ENCODE data around the gene PTPRA. TPM values are rescaled to one million over a fixed set of nuclear protein-coding genes. Genes with fewer than 3 reads are reported as not detected.

The PTPRA gene
- total RNA-seq, 2 experiments from 2014 or later = 33.3 to 47.2 TPM

DNA sequence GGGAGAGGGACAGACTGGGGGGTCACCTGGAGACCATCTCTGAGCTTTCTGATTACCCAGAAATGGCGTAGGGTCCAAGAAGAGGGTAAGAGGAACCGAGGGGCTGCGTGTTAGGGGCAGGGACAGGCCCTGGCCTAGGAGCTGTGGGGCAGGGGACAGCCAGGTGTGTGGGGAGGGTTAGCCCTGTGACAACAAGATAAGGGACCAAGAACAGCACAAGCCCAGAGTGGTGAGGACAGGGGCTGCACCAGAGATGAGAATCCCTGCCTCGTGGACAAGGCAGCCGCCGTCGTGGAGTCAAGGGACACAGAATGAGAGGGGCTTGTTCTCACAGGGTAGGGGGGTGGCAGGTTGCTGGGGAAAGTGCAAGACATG lies 211.7 kb downstream of the PTPRA start:
- intact Hi-C loops (cut with micrococcal nuclease; ENCODE audit: unreplicated experiment) = no loop called here
- ChIA-PET CTCF (ENCODE audit: unreplicated experiment) (no interaction called here), POLR2A (no interaction called here)

DNA sequence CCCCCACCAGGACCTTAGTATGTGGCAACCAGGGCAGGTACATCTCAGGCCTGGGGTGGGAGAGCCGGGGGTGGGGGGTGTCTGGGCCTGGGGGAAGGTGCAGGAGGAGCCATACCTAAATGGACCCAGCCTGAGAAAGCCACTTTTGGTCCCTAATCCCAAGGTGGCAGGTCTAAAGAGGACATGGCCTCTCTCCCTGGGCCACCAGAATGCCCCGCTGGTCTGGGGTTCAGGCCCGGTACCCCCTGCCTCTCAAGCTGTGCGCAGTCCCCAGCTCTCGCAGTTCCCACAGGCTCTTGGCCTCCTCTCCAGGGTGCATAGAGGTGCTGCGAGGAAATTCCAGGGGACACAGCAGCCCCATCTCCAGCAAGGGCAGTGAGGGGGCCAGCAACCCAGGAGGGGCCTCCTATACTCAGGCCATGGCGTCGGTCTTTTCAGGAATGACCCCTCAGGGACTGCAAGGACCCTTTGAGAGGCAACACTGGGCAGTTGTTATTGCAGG lies 212.3 kb downstream of the PTPRA start:
- H3K79me2 ChIP-seq (ENCODE audit: insufficient read depth, low read depth, low read length) = no peaks in the 10 kb centered on the region
- H4K20me1 ChIP-seq (ENCODE audit: insufficient read depth, low read length) = no peaks in the 10 kb centered on the region
- intact Hi-C loops (cut with micrococcal nuclease; ENCODE audit: unreplicated experiment) = no loop called here
- ChIA-PET POLR2A (no interaction called here), CTCF (ENCODE audit: unreplicated experiment) (no interaction called here)
- H3K27ac ChIP-seq (ENCODE audit: low read depth, low read length, poor library complexity, severe bottlenecking) = no peak overlapping the region
- H3K4me2 ChIP-seq (ENCODE audit: low read length) = no peak overlapping the region
- H3K9me2 ChIP-seq (ENCODE audit: insufficient read depth, low read length) = no peaks in the 10 kb centered on the region
- no peaks in the 10 kb centered on the region for H3K9me3 ChIP-seq (ENCODE audit: low read length)
- H3K4me1 ChIP-seq (ENCODE audit: insufficient read depth, low read length, poor library complexity, severe bottlenecking) = peaks cover 5% of the 10 kb centered on the region
- TF ChIP-seq EZH2phosphoT487 (IDR thresholded peaks at IDR 0.05; ENCODE audit: borderline replicate concordance, low read depth, low read length) = no peak
- TF ChIP-seq, protein P1, sequence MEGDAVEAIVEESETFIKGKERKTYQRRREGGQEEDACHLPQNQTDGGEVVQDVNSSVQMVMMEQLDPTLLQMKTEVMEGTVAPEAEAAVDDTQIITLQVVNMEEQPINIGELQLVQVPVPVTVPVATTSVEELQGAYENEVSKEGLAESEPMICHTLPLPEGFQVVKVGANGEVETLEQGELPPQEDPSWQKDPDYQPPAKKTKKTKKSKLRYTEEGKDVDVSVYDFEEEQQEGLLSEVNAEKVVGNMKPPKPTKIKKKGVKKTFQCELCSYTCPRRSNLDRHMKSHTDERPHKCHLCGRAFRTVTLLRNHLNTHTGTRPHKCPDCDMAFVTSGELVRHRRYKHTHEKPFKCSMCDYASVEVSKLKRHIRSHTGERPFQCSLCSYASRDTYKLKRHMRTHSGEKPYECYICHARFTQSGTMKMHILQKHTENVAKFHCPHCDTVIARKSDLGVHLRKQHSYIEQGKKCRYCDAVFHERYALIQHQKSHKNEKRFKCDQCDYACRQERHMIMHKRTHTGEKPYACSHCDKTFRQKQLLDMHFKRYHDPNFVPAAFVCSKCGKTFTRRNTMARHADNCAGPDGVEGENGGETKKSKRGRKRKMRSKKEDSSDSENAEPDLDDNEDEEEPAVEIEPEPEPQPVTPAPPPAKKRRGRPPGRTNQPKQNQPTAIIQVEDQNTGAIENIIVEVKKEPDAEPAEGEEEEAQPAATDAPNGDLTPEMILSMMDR (conservative IDR thresholded peaks at IDR 0.05; ENCODE audit: low read length) = no peak
- no TSS peak for BruUV-seq (replicated peaks)
- no peak for DNase-seq (ENCODE audit: low spot score)
- H3K4me3 ChIP-seq (ENCODE audit: low read depth, low read length, poor library complexity, severe bottlenecking) = no peak overlapping the region
- H3K36me3 ChIP-seq (ENCODE audit: insufficient read depth, low read length) = no peaks in the 10 kb centered on the region
- no peak overlapping the region for H2AFZ ChIP-seq (ENCODE audit: low read length)

More for the DNA sequence above, 211.7 kb downstream of the PTPRA start:
- TF ChIP-seq, protein P1 (conservative IDR thresholded peaks at IDR 0.05; ENCODE audit: low read length) = no peak
- no peak for TF ChIP-seq EZH2phosphoT487 (IDR thresholded peaks at IDR 0.05; ENCODE audit: borderline replicate concordance, low read depth, low read length)
- Histone ChIP-seq H4K20me1 (ENCODE audit: insufficient read depth, low read length) (no peaks in the 10 kb centered on the region), H3K4me1 (ENCODE audit: insufficient read depth, low read length, poor library complexity, severe bottlenecking) (no peaks in the 10 kb centered on the region), H2AFZ (ENCODE audit: low read length) (no peak overlapping the region), H3K9me2 (ENCODE audit: insufficient read depth, low read length) (no peaks in the 10 kb centered on the region), H3K4me3 (ENCODE audit: low read depth, low read length, poor library complexity, severe bottlenecking) (no peak overlapping the region), H3K4me2 (ENCODE audit: low read length) (no peak overlapping the region), H3K27ac (ENCODE audit: low read depth, low read length, poor library complexity, severe bottlenecking) (no peak overlapping the region), H3K79me2 (ENCODE audit: insufficient read depth, low read depth, low read length) (no peaks in the 10 kb centered on the region), H3K9me3 (ENCODE audit: low read length) (no peaks in the 10 kb centered on the region), H3K36me3 (ENCODE audit: insufficient read depth, low read length) (no peaks in the 10 kb centered on the region)
- no TSS peak for BruUV-seq (replicated peaks)
- no peak for DNase-seq (ENCODE audit: low spot score)

DNA sequence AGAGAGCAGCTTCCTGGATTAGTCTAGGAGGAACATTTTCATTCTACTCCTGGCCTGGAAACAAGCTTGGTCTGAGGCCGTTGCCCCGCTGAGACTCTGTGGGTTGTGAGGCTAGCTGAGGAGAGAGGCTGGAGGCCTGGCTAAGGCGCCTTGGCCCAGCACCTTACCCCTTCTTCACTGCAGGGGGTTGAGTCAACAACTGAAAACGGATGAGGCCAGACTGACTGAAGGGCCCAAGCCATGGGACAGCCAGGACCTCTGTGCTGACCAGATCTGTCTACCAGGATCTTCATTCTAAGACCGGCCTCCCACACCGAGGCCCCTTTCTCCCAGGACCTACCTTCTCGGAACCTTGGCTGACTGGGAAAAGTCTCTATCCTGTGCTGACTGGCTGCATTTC lies 214.8 kb downstream of the PTPRA start:
- no TSS peak for BruUV-seq (replicated peaks)
- H4K20me1 ChIP-seq (ENCODE audit: insufficient read depth, low read length) = no peaks in the 10 kb centered on the region

More for the DNA sequence above, 214.8 kb downstream of the PTPRA start:
- DNase-seq (ENCODE audit: low spot score) = no peak
- intact Hi-C loops (cut with micrococcal nuclease; ENCODE audit: unreplicated experiment) = no loop called here
- H3K27ac ChIP-seq (ENCODE audit: low read depth, low read length, poor library complexity, severe bottlenecking) = no peak overlapping the region
- H3K9me2 ChIP-seq (ENCODE audit: insufficient read depth, low read length) = no peaks in the 10 kb centered on the region
- no peak overlapping the region for H2AFZ ChIP-seq (ENCODE audit: low read length)
- H3K36me3 ChIP-seq (ENCODE audit: insufficient read depth, low read length) = no peaks in the 10 kb centered on the region
- peaks cover 11% of the 10 kb centered on the region for H3K4me1 ChIP-seq (ENCODE audit: insufficient read depth, low read length, poor library complexity, severe bottlenecking)
- no peaks in the 10 kb centered on the region for H3K9me3 ChIP-seq (ENCODE audit: low read length)
- TF ChIP-seq EZH2phosphoT487 (IDR thresholded peaks at IDR 0.05; ENCODE audit: borderline replicate concordance, low read depth, low read length) = no peak
- TF ChIP-seq, protein P1 (conservative IDR thresholded peaks at IDR 0.05; ENCODE audit: low read length) = no peak
- no peak overlapping the region for H3K4me2 ChIP-seq (ENCODE audit: low read length)
- no peaks in the 10 kb centered on the region for H3K79me2 ChIP-seq (ENCODE audit: insufficient read depth, low read depth, low read length)
- CTCF ChIA-PET (ENCODE audit: unreplicated experiment) = no interaction called here
- POLR2A ChIA-PET = no interaction called here
- H3K4me3 ChIP-seq (ENCODE audit: low read depth, low read length, poor library complexity, severe bottlenecking) = no peak overlapping the region

Other genes with a start within 250 kb of the PTPRA start
- 580 and 640 TPM in 2 replicates for gene NOP56, start 220.8 kb upstream of the PTPRA start, total RNA-seq (2014; rRNA removed; shearing (Covaris generic))
- gene NOP56, start 220.8 kb upstream of the PTPRA start, total RNA-seq (2022) = 464 and 544 TPM in 2 replicates
- 154 and 162 TPM in 2 replicates for gene IDH3B, start 209.3 kb upstream of the PTPRA start, total RNA-seq (2014; rRNA removed; shearing (Covaris generic))
- 123 and 142 TPM in 2 replicates for gene IDH3B, start 209.3 kb upstream of the PTPRA start, total RNA-seq (2022)
- 0.41 and 1.5 TPM in 2 replicates for gene EBF4, start 180.7 kb upstream of the PTPRA start, total RNA-seq (2014; rRNA removed; shearing (Covaris generic))
- 2.6 and 4.4 TPM in 2 replicates for gene EBF4, start 180.7 kb upstream of the PTPRA start, total RNA-seq (2022)
- gene CPXM1, start 72.9 kb upstream of the PTPRA start, total RNA-seq (2014; rRNA removed; shearing (Covaris generic)) = not detected in 2 replicates
- gene CPXM1, start 72.9 kb upstream of the PTPRA start, total RNA-seq (2022) = 0.15 TPM in 1 of 2 replicates, not detected in the other
- gene C20orf141, start 58.5 kb upstream of the PTPRA start, total RNA-seq (2014; rRNA removed; shearing (Covaris generic)) = not detected in 2 replicates
- not detected in 2 replicates for gene C20orf141, start 58.5 kb upstream of the PTPRA start, total RNA-seq (2022)
- not detected in 2 replicates for gene TMEM239, start 57.1 kb upstream of the PTPRA start, total RNA-seq (2014; rRNA removed; shearing (Covaris generic))
- not detected in 2 replicates for gene TMEM239, start 57.1 kb upstream of the PTPRA start, total RNA-seq (2022)
- 6.9 and 8.4 TPM in 2 replicates for gene PCED1A, start 32.8 kb upstream of the PTPRA start, total RNA-seq (2014; rRNA removed; shearing (Covaris generic))
- 9.8 and 10.3 TPM in 2 replicates for gene PCED1A, start 32.8 kb upstream of the PTPRA start, total RNA-seq (2022)
- gene VPS16, start 32.7 kb upstream of the PTPRA start, total RNA-seq (2014; rRNA removed; shearing (Covaris generic)) = 27.0 and 32.6 TPM in 2 replicates
- gene VPS16, start 32.7 kb upstream of the PTPRA start, total RNA-seq (2022) = 37.8 and 39.0 TPM in 2 replicates
- gene GNRH2, start 170.1 kb downstream of the PTPRA start, total RNA-seq (2014; rRNA removed; shearing (Covaris generic)) = 0.44 and 0.98 TPM in 2 replicates
- 0.61 and 1.1 TPM in 2 replicates for gene GNRH2, start 170.1 kb downstream of the PTPRA start, total RNA-seq (2022)
- 78.1 and 85.8 TPM in 2 replicates for gene MRPS26, start 172.6 kb downstream of the PTPRA start, total RNA-seq (2014; rRNA removed; shearing (Covaris generic))
- gene MRPS26, start 172.6 kb downstream of the PTPRA start, total RNA-seq (2022) = 73.2 and 73.3 TPM in 2 replicates
- not detected in 2 replicates for gene OXT, start 198.1 kb downstream of the PTPRA start, total RNA-seq (2014; rRNA removed; shearing (Covaris generic))
- gene OXT, start 198.1 kb downstream of the PTPRA start, total RNA-seq (2022) = not detected in 2 replicates
- not detected in 2 replicates for gene AVP, start 211.2 kb downstream of the PTPRA start, total RNA-seq (2014; rRNA removed; shearing (Covaris generic))
- not detected in 2 replicates for gene AVP, start 211.2 kb downstream of the PTPRA start, total RNA-seq (2022)